Measurements from ENCODE around the gene HSD3B1.
"Not testable (repeated sequence)": the region's sequence is repeated elsewhere in the genome, so short reads cannot be mapped to it uniquely, and the experiment has no call there.

The HSD3B1 gene

DNA sequence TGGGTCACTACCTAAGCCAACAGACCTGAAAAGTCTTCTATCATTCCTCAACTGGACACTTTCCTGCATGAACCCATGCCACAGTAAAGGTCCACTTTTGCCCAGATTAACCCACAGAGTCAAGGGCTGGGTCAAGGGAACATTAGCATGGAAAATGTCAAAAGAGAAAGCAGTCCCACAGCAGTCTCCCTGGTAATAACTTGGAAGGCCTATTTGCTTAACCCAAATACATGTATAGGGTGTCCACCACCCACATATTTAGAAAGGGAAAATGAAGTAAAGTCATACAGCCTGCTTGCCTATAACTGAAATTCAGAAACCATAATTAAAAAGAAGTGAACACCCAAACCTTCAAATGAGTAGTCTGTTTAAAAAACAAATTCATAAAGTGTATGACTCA is 16.1 kb upstream of the HSD3B1 start:
- TF ChIP-seq, protein P1, sequence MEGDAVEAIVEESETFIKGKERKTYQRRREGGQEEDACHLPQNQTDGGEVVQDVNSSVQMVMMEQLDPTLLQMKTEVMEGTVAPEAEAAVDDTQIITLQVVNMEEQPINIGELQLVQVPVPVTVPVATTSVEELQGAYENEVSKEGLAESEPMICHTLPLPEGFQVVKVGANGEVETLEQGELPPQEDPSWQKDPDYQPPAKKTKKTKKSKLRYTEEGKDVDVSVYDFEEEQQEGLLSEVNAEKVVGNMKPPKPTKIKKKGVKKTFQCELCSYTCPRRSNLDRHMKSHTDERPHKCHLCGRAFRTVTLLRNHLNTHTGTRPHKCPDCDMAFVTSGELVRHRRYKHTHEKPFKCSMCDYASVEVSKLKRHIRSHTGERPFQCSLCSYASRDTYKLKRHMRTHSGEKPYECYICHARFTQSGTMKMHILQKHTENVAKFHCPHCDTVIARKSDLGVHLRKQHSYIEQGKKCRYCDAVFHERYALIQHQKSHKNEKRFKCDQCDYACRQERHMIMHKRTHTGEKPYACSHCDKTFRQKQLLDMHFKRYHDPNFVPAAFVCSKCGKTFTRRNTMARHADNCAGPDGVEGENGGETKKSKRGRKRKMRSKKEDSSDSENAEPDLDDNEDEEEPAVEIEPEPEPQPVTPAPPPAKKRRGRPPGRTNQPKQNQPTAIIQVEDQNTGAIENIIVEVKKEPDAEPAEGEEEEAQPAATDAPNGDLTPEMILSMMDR (IDR thresholded peaks at IDR 0.05; ENCODE audit: extremely low read depth, missing control alignments): no peak

DNA sequence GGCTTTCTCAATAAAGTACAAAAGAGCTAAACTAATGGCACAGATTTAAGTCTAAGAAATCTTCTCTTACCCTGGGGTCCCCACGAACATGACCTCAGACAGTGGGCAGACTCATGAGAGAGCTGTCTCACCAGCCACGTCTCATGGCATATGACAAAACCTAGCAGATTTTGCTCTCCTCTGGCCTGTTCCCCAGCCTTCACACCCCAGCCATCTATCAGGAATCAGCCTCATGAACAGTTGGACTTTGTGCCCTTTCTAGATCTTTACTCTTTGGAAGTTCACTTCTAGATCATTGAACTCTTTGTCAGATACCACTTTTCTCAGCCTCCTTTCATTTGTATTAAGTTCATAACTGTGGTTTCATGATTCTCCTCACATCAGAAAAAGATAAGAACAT is 14.2 kb upstream of the HSD3B1 start:
- DNase-seq (ENCODE audit: low spot score): no peak
- TF ChIP-seq, protein P1 (IDR thresholded peaks at IDR 0.05; ENCODE audit: extremely low read depth, missing control alignments): no peak

More for the DNA sequence above, 16.1 kb upstream of the HSD3B1 start:
- no peak for DNase-seq (ENCODE audit: low spot score)

DNA sequence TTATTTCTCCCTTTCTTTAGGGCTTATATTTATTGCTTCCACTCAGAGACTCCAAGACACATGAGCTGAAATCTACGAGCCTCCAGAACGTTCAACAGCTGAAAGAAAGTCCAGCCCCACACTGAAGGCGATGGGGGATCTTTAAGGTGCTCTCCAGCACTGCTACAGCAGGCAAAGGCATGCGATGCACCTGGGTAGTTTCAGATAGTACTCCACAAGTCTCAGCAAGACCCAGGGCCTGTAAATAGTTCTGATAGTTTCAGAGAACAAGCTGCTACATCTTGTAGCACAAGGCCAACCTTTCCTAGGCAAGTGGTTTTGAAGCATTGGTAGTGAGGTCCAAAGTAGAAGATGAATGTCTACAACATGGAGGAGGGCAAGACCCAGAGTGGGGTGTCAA is 2.2 kb upstream of the HSD3B1 start:
- DNase-seq (ENCODE audit: low spot score): no peak

DNA sequence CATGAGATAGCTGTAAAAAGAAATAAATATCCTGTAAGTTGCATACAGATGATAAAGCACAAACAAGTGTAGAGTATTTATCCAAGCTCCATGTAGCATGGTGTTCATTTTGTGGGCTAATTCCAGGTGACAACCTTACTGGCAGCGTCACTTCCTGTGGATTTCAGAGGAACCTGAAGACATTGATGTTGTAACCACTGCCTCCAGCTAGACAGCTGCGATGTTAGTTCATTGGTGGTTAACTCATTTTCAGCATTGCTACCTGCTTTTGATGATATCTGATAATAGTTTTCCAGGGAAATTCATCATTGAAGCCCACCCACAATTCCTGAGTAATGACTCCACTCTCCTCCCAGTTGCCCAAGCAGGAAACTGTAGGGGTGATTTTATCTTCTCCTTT is 3.0 kb downstream of the HSD3B1 start:
- no peak for DNase-seq (ENCODE audit: low spot score)
- TF ChIP-seq, protein P1 (IDR thresholded peaks at IDR 0.05; ENCODE audit: extremely low read depth, missing control alignments): no peak

More for the DNA sequence above, 2.2 kb upstream of the HSD3B1 start:
- TF ChIP-seq, protein P1 (IDR thresholded peaks at IDR 0.05; ENCODE audit: extremely low read depth, missing control alignments): no peak

DNA sequence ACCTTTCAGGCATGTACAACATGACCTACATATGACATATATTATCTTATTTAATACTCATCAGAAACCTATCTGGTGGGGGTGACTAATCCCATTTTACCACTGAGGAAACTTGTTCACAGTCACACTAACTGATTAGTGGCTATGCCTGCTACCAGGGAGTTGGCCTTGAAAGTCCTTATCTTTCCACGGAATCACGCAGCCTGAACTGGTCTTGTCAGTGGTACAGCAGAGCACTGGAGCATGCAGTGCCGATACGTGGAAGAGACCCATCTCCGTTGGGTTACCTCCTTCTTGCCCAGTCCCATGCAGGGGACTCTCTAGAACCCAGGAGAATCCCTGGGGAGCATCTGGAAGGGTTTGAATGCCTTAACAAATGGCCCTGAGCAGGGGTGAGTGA is 8.2 kb downstream of the HSD3B1 start:
- TF ChIP-seq, protein P1 (IDR thresholded peaks at IDR 0.05; ENCODE audit: extremely low read depth, missing control alignments): no peak
- DNase-seq (ENCODE audit: low spot score): no peak

DNA sequence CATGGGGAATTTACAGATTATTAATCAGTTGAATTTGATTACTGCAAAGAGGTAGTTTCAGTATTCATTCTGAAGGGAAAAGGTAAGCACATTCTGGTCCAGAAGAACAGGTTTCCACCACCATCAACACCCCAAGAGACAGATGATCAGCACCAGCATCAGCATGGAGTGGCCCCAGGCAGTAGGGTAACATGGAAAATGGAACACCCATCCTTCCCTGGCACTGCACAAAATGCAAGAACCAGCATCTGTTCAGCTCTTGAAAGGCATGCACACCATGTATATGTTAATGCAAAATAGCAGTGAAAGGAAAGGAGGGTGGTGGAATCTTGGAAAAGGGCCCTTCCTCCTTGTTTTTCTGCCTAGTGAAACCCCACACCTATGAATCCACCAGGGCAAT is 9.2 kb downstream of the HSD3B1 start:
- TF ChIP-seq, protein P1 (IDR thresholded peaks at IDR 0.05; ENCODE audit: extremely low read depth, missing control alignments): no peak
- no peak for DNase-seq (ENCODE audit: low spot score)

DNA sequence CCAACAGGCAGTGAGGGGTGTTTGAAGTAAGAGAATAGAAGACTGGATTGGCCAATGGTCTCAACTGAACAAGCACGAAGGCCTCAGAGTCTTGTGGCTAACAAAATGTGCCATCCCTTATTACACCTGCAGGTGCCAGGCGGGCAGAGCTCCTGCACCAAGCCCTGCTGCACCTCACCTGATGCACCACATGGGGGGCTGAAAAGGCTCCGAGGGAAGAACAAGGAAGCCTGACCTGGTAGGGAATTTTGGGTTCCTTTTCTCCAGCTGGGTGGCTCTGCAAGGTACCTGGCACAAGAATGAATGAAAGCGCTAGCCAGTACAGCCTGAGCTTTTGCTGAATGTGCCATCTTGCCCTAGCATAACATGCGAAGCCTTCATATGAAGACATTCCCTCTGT is 9.7 kb downstream of the HSD3B1 start:
- no peak for DNase-seq (ENCODE audit: low spot score)
- TF ChIP-seq, protein P1 (IDR thresholded peaks at IDR 0.05; ENCODE audit: extremely low read depth, missing control alignments): no peak

DNA sequence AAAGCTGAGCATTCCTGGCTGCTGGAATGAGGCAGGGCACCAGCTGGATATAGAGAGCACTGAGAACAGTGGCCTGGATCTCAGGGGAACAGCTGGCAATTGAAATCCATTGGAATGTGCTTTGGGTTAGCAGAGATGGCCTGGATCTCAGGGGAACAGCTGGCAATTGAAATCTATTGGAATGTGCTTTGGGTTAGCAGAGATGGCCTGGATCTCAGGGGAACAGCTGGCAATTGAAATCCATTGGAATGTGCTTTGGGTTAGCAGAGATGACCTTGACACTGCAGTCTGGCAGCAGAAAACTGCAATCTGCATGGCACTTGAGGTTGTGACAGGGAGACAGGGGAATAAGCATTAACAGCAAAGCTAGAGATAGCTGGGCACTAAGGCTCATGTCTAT is 10.7 kb downstream of the HSD3B1 start:
- not testable (repeated sequence) for DNase-seq (ENCODE audit: low spot score)
